ENCODE measurements around the gene RPL13A.
"Not testable (repeated sequence)": the region's sequence is repeated elsewhere in the genome, so short reads cannot be mapped to it uniquely, and the experiment has no call there.

RPL13A gene

GRCh38 chr19:49458567-49458903 lies 28.9 kb upstream of the RPL13A start:
- intact Hi-C loops (cut with DNase I; ENCODE audit: low total_unique reads), result no loop called here
- Histone ChIP-seq H3K27me3 (no peaks in the 10 kb centered on the region), H3K4me1 (peaks cover 0 to 10% (median 8%) of the 10 kb centered on the region in 4 donors), H3K36me3 (peaks cover 9 to 25% (median 15%) of the 10 kb centered on the region in 3 donors), H3K9me3 (no peaks in the 10 kb centered on the region), H3K4me3 (no peak overlapping the region), H3K27ac (no peak overlapping the region)
- DNase-seq, result no peak
- no peak for TF ChIP-seq CTCF (IDR thresholded peaks at IDR 0.05)

- peaks cover 9 to 33% (median 21%) of the 10 kb centered on the region in 3 donors for H3K36me3 ChIP-seq
- H3K9me3 ChIP-seq, result no peaks in the 10 kb centered on the region
- H3K4me3 ChIP-seq, result no peak overlapping the region
- no peak overlapping the region for H3K27ac ChIP-seq
- intact Hi-C loops (cut with DNase I; ENCODE audit: low total_unique reads), result no loop called here
- no peaks in the 10 kb centered on the region for H3K27me3 ChIP-seq
- H3K4me1 ChIP-seq, result peaks cover 0 to 2% (median 1%) of the 10 kb centered on the region in 4 donors
- no peak for TF ChIP-seq CTCF (IDR thresholded peaks at IDR 0.05)
- no peak for DNase-seq
Measured at GRCh38 chr19:49459388-49459787, 28.0 kb upstream of the RPL13A start.

GRCh38 chr19:49461130-49461529 lies 26.3 kb upstream of the RPL13A start:
- H3K27me3 ChIP-seq; H3K4me1 ChIP-seq; H3K9me3 ChIP-seq; H3K27ac ChIP-seq; DNase-seq; H3K4me3 ChIP-seq; intact Hi-C loops (cut with DNase I; ENCODE audit: low total_unique reads): not testable (repeated sequence)
- peaks cover 9 to 51% (median 37%) of the 10 kb centered on the region in 3 donors for H3K36me3 ChIP-seq

GRCh38 chr19:49461656-49462055 lies 25.8 kb upstream of the RPL13A start:
- no peak for DNase-seq
- no peak overlapping the region for H3K4me3 ChIP-seq
- intact Hi-C loops (cut with DNase I; ENCODE audit: low total_unique reads), result no loop called here
- H3K27ac ChIP-seq, result no peak overlapping the region
- no peaks in the 10 kb centered on the region for H3K9me3 ChIP-seq
- H3K36me3 ChIP-seq, result peaks cover 9 to 55% (median 38%) of the 10 kb centered on the region in 3 donors
- H3K4me1 ChIP-seq, result no peaks in the 10 kb centered on the region
- H3K27me3 ChIP-seq, result no peaks in the 10 kb centered on the region
- no peak for TF ChIP-seq CTCF (IDR thresholded peaks at IDR 0.05)

GRCh38 chr19:49462492-49462891 lies 24.9 kb upstream of the RPL13A start:
- DNase-seq, result no peak
- H3K4me3 ChIP-seq, result no peak overlapping the region
- peaks cover 9 to 61% (median 38%) of the 10 kb centered on the region in 3 donors for H3K36me3 ChIP-seq
- no peak for TF ChIP-seq CTCF (IDR thresholded peaks at IDR 0.05)
- no peak overlapping the region for H3K27ac ChIP-seq
- no peaks in the 10 kb centered on the region for H3K27me3 ChIP-seq
- H3K9me3 ChIP-seq, result no peaks in the 10 kb centered on the region
- intact Hi-C loops (cut with DNase I; ENCODE audit: low total_unique reads), result no loop called here
- no peaks in the 10 kb centered on the region for H3K4me1 ChIP-seq

- H3K4me1 ChIP-seq, result peaks cover 0 to 8% (median 0%) of the 10 kb centered on the region in 4 donors
- H3K4me3 ChIP-seq, result no peak overlapping the region
- TF ChIP-seq CTCF (IDR thresholded peaks at IDR 0.05), result no peak
- no peaks in the 10 kb centered on the region for H3K9me3 ChIP-seq
- no peak overlapping the region for H3K27ac ChIP-seq
- H3K27me3 ChIP-seq, result no peaks in the 10 kb centered on the region
- intact Hi-C loops (cut with DNase I; ENCODE audit: low total_unique reads), result no loop called here
- DNase-seq, result no peak
- H3K36me3 ChIP-seq, result peaks cover 9 to 73% (median 38%) of the 10 kb centered on the region in 3 donors
Measured at GRCh38 chr19:49463960-49464740, 23.3 kb upstream of the RPL13A start.
